Stimulated activated CD4-positive, alpha-beta T cell treated with anti-CD3 and anti-CD28 coated beads, Interleukin-4, amount 100 ng/mL, for 1 hour (primary cell): ENCODE results near the gene YPEL5.
"Not testable (repeated sequence)": the region's sequence is repeated elsewhere in the genome, so short reads cannot be mapped to it uniquely, and the experiment has no call there.

Experiments used
- DNase-seq: peaks from one replicate; pipeline ENCODE4 v3.0.0-alpha.2; 2020

The YPEL5 gene

GRCh38 chr2:30146337-30147195 is at the start of gene YPEL5:
TSS of gene YPEL5 (plus strand) at chr2:30147007. CDS start at chr2:30156652, 9,645 bp downstream.
- DNase-seq = peak; percentile 99

GRCh38 chr2:30098266-30099005 is 48.4 kb upstream of the YPEL5 start:
- DNase-seq = no peak

GRCh38 chr2:30099366-30099765 is 47.4 kb upstream of the YPEL5 start:
- not testable (repeated sequence) for DNase-seq

GRCh38 chr2:30100691-30101090 is 46.1 kb upstream of the YPEL5 start:
- DNase-seq = not testable (repeated sequence)

- DNase-seq = no peak
Measured at GRCh38 chr2:30104307-30104706, 42.5 kb upstream of the YPEL5 start.

GRCh38 chr2:30105556-30105955 is 41.3 kb upstream of the YPEL5 start:
- DNase-seq = no peak

GRCh38 chr2:30106543-30106942 is 40.3 kb upstream of the YPEL5 start:
- DNase-seq = no peak

- DNase-seq = no peak
Measured at GRCh38 chr2:30108192-30108591, 38.6 kb upstream of the YPEL5 start.

- no peak for DNase-seq
Measured at GRCh38 chr2:30108851-30109250, 38.0 kb upstream of the YPEL5 start.

GRCh38 chr2:30109856-30110255 is 37.0 kb upstream of the YPEL5 start:
- DNase-seq = no peak

- no peak for DNase-seq
Measured at GRCh38 chr2:30110773-30111172, 36.0 kb upstream of the YPEL5 start.

GRCh38 chr2:30111186-30111585 is 35.6 kb upstream of the YPEL5 start:
- DNase-seq = not testable (repeated sequence)

- DNase-seq = no peak
Measured at GRCh38 chr2:30112561-30112960, 34.2 kb upstream of the YPEL5 start.

- no peak for DNase-seq
Measured at GRCh38 chr2:30113617-30114293, 33.1 kb upstream of the YPEL5 start.

GRCh38 chr2:30115141-30115980 is 31.4 kb upstream of the YPEL5 start:
- peak; percentile 52 for DNase-seq

GRCh38 chr2:30115981-30116285 is 30.9 kb upstream of the YPEL5 start:
- DNase-seq = no peak

- DNase-seq = no peak
Measured at GRCh38 chr2:30122362-30122761, 24.4 kb upstream of the YPEL5 start.

- no peak for DNase-seq
Measured at GRCh38 chr2:30127016-30127893, 19.6 kb upstream of the YPEL5 start.

- no peak for DNase-seq
Measured at GRCh38 chr2:30134582-30134981, 12.2 kb upstream of the YPEL5 start.

GRCh38 chr2:30135541-30135940 is 11.3 kb upstream of the YPEL5 start:
- no peak for DNase-seq

GRCh38 chr2:30136764-30137444 is 9.9 kb upstream of the YPEL5 start:
- DNase-seq = no peak
